SU-DHL-6 (cell line): ENCODE measurements around the gene CRYZL1.

Source experiments
- EZH2phosphoT487 ChIP-seq: fragments of 200-600 bp; sonication (generic), shearing (Covaris generic); conservative IDR thresholded peaks from 2 replicates; pipeline ENCODE4 v1.6.1; 2018; ENCODE audit warnings: mild to moderate bottlenecking, antibody characterized with exemption, low read length, moderate library complexity, mixed read lengths
- TF ChIP-seq, protein P1 (sequence below): fragments of 200-600 bp; sonication (generic); IDR thresholded peaks from one replicate; pipeline ENCODE4 v1.5.1; 2017; ENCODE audit warnings: antibody characterized with exemption, mild to moderate bottlenecking, low read length, moderate library complexity; ENCODE audit not compliant: insufficient read depth, poor library complexity, severe bottlenecking

- TF ChIP-seq, protein P1, sequence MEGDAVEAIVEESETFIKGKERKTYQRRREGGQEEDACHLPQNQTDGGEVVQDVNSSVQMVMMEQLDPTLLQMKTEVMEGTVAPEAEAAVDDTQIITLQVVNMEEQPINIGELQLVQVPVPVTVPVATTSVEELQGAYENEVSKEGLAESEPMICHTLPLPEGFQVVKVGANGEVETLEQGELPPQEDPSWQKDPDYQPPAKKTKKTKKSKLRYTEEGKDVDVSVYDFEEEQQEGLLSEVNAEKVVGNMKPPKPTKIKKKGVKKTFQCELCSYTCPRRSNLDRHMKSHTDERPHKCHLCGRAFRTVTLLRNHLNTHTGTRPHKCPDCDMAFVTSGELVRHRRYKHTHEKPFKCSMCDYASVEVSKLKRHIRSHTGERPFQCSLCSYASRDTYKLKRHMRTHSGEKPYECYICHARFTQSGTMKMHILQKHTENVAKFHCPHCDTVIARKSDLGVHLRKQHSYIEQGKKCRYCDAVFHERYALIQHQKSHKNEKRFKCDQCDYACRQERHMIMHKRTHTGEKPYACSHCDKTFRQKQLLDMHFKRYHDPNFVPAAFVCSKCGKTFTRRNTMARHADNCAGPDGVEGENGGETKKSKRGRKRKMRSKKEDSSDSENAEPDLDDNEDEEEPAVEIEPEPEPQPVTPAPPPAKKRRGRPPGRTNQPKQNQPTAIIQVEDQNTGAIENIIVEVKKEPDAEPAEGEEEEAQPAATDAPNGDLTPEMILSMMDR: no peak
- no peak for TF ChIP-seq EZH2phosphoT487
Observed at GRCh38 chr21:33651965-33652680, 10.6 kb upstream of the CRYZL1 start.
